Neural crest cell (in vitro differentiated cells): ENCODE data around the gene GABRR3. TPM values are rescaled to one million over a fixed set of nuclear protein-coding genes. Genes with fewer than 3 reads are reported as not detected.

Experiments used
- DNase-seq: peaks from one replicate; pipeline ENCODE4 v3.0.0; 2021; ENCODE audit warnings: low read depth, mixed read lengths, low spot score
- H3K27ac Mint-ChIP-seq: one replicate; pipeline ENCODE4 v1.8.0; 2021; ENCODE audit warnings: mild to moderate bottlenecking, mixed read lengths; ENCODE audit not compliant: unreplicated experiment
- H3K27me3 Mint-ChIP-seq: 2 replicates; pipeline ENCODE4 v1.8.0; 2021; ENCODE audit warnings: low read depth, mild to moderate bottlenecking, mixed read lengths
- H3K36me3 Mint-ChIP-seq: 2 replicates; pipeline ENCODE4 v1.8.0; 2021; ENCODE audit warnings: low read depth, mild to moderate bottlenecking, mixed read lengths
- H3K4me1 Mint-ChIP-seq: 2 replicates; pipeline ENCODE4 v1.8.0; 2021; ENCODE audit warnings: mixed read lengths
- H3K4me3 Mint-ChIP-seq: one replicate; pipeline ENCODE4 v1.8.0; 2021; ENCODE audit warnings: mild to moderate bottlenecking, mixed read lengths
- H3K9me3 Mint-ChIP-seq: 2 replicates; pipeline ENCODE4 v1.8.0; 2021; ENCODE audit warnings: mixed read lengths
- CTCF ChIP-seq: fragments of 200-600 bp; sonication (generic); conservative IDR thresholded peaks from 2 replicates; pipeline ENCODE4 v1.5.0; 2021; ENCODE audit warnings: antibody characterized with exemption, mild to moderate bottlenecking
- total RNA-seq: library from RNA; stranded (reverse); gene quantifications from 2 replicates; pipeline ENCODE4 v1.2.1, GENCODE V29; 2021

Gene GABRR3
- total RNA-seq, 1 donor from 2014 or later = not detected

GRCh38 chr3:97991293-97991682, 43.8 kb downstream of the GABRR3 start:
- Mint-ChIP-seq H3K9me3 (peaks cover 6% of the 10 kb centered on the region), H3K27me3 (peaks cover 9% of the 10 kb centered on the region), H3K4me3 (no peak overlapping the region), H3K36me3 (no peaks in the 10 kb centered on the region), H3K4me1 (no peaks in the 10 kb centered on the region), H3K27ac (no peak overlapping the region)
- no peak for DNase-seq
- TF ChIP-seq CTCF = no peak

GRCh38 chr3:97990624-97991292, 44.4 kb downstream of the GABRR3 start:
- no peak for DNase-seq
- Mint-ChIP-seq H3K4me3 (no peak overlapping the region), H3K27ac (no peak overlapping the region), H3K4me1 (no peaks in the 10 kb centered on the region), H3K36me3 (no peaks in the 10 kb centered on the region), H3K27me3 (peaks cover 9% of the 10 kb centered on the region), H3K9me3 (peaks cover 6% of the 10 kb centered on the region)
- no peak for TF ChIP-seq CTCF

GRCh38 chr3:97988784-97989568, 46.1 kb downstream of the GABRR3 start:
- peaks cover 4% of the 10 kb centered on the region for H3K4me1 Mint-ChIP-seq
- H3K4me3 Mint-ChIP-seq = no peak overlapping the region
- H3K9me3 Mint-ChIP-seq = peaks cover 6% of the 10 kb centered on the region
- DNase-seq = no peak
- H3K27me3 Mint-ChIP-seq = peaks cover 8% of the 10 kb centered on the region
- no peak for TF ChIP-seq CTCF
- no peak overlapping the region for H3K27ac Mint-ChIP-seq
- no peaks in the 10 kb centered on the region for H3K36me3 Mint-ChIP-seq

GRCh38 chr3:97987306-97987705, 47.8 kb downstream of the GABRR3 start:
- peaks cover 8% of the 10 kb centered on the region for H3K4me1 Mint-ChIP-seq
- no peak overlapping the region for H3K27ac Mint-ChIP-seq
- peaks cover 6% of the 10 kb centered on the region for H3K9me3 Mint-ChIP-seq
- no peak for TF ChIP-seq CTCF
- no peaks in the 10 kb centered on the region for H3K36me3 Mint-ChIP-seq
- H3K27me3 Mint-ChIP-seq = no peaks in the 10 kb centered on the region
- DNase-seq = no peak
- H3K4me3 Mint-ChIP-seq = no peak overlapping the region

- Mint-ChIP-seq H3K4me3 (no peak overlapping the region), H3K9me3 (peaks cover 3% of the 10 kb centered on the region), H3K36me3 (no peaks in the 10 kb centered on the region), H3K4me1 (peaks cover 8% of the 10 kb centered on the region), H3K27me3 (no peaks in the 10 kb centered on the region), H3K27ac (no peak overlapping the region)
- no peak for TF ChIP-seq CTCF
- DNase-seq = no peak
Observed at GRCh38 chr3:97983933-97984491, 51.1 kb downstream of the GABRR3 start.
